HuH-7 (cell line): Measurements from ENCODE around the gene GOLGA6L7.
"Not testable (repeated sequence)": the region's sequence is repeated elsewhere in the genome, so short reads cannot be mapped to it uniquely, and the experiment has no call there.

Experiments
- DNase-seq: peaks from one replicate; pipeline ENCODE4 v3.0.0; 2011; ENCODE audit warnings: low spot score

GOLGA6L7 gene

DNA sequence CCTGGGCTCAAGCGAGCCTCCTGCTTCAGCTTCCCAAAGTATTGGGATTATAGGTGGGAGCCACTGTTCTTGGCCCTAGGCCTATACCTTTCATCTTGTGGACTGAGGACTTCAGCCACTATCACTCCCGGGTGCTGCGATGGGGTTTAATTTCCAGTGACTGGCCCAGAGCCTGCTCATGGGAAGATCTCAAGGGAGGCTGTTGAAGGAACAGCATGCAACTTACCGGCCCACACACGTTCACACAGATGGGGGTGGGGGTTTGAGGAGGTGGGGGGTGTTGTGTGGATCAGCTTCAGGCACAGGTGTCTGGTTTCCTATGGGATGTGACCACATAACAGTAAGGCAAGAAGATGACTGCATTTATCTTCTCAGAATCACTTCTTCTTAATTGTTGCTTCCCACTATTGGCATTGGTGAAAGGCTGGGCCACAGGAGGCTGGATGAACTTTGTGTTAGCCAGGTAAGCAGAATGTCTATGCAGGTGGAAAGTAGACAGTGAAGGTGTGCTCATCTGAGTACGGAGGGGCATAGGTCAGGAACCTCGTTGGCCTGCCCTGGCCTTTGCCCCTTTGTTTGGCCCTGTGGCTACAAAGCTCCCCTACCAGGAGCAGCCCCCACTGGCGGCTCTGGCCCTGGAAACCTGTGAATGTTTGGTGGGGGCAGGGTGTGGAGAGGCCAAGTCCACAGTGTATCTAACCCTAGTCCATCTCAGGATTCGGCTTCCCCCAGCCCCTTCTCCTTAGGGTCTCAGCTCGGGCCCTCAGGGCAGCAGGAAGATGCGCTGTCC lies 35.9 kb upstream of the GOLGA6L7 start:
- no peak for DNase-seq

- no peak for DNase-seq
Measured at GRCh38 chr15:28881600-28881999, 33.2 kb upstream of the GOLGA6L7 start.

GRCh38 chr15:28881170-28881569 lies 32.7 kb upstream of the GOLGA6L7 start:
- no peak for DNase-seq

DNA sequence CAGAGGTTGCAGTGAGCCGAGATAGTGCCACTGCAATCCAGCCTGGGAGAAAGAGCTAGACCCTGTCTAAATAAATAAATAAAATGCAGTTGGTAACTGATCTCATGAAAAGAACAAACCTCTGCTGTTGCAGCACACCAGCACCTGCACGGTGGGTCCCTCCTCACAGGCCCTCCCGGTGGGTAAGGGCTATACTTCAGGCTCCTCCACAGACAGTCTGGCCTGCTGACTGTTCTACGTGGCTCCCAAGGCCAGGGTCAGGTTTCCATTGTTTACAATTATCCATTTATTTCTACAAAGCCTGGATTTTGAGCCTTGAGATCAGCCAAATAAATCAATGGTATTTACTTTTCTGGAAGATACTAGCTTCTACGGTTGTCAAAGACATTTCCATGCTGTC lies 32.2 kb upstream of the GOLGA6L7 start:
- no peak for DNase-seq

DNA sequence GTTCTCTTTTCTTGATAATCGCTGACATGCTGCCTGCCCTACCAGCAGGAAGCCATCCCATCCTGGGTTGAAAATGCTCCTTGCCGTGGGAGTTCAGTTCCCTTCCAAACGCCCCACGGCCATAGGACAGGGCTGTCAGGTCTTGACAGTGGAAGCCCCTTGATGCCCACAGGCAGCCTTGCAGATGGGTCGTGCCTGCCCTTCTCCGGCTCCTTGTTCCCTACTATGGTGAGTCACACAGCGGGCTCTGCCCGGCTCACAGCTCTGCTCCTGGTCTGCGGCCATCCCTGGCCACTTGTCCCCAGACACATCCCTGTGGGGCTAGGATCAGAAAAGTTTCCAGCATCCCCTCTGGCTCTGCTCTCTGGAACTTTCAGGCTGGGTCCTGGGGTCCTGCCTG lies 31.1 kb upstream of the GOLGA6L7 start:
- DNase-seq, result no peak

GRCh38 chr15:28878209-28878608 lies 29.8 kb upstream of the GOLGA6L7 start:
- DNase-seq, result no peak

DNA sequence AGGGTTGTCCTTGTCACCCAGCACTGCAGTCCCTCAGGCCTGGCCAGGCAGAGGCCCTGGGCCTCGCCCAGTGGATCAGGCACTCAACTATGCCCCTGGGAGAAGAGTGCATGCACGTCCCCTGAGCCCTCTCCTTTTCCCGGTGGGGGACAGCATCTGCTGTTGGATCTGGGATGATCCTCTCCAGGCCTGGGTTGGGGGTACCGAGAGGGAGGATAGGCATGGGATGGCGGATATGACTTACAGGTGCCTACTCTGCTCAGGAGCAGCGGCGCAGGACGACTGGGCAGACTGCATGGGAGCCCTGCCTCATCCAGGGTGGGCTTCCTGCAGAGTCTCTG lies 28.4 kb upstream of the GOLGA6L7 start:
- DNase-seq, result no peak

GRCh38 chr15:28876131-28876844 lies 27.8 kb upstream of the GOLGA6L7 start:
- DNase-seq, result no peak

- DNase-seq, result no peak
Measured at GRCh38 chr15:28875461-28876000, 27.1 kb upstream of the GOLGA6L7 start.

DNA sequence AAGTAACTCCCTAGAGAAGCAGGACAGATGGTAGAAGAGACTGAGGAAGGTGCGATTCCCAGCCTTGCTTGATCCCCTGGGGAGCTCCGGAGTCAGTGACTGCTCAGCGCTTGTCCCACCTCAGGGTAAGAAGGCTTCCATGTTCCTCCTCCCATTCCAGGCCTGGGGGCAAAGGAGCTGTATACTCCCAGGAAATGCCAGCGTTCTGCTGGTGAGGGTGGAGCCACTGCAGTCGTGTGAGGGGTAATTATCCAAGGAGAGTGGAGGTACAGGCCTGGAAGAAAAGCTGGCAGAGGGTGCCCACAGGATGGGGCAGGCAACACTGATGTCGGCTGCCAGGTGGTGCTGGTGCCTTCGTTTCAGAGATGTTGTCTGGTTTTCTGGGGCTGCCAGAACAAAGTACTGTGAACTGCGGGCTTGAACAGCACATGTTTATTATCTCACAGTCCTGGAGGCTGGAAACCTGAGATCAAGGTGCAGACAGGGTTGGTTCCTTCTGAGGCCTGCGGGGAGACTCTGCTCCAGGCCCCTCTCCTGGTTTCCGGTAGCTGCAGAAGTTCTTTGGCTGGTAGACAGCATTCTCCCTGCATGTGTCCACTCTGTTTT lies 25.2 kb upstream of the GOLGA6L7 start:
- no peak for DNase-seq

GRCh38 chr15:28873006-28873405 lies 24.6 kb upstream of the GOLGA6L7 start:
- no peak for DNase-seq

- no peak for DNase-seq
Measured at GRCh38 chr15:28871168-28871567, 22.7 kb upstream of the GOLGA6L7 start.

GRCh38 chr15:28868744-28869345 lies 20.4 kb upstream of the GOLGA6L7 start:
- no peak for DNase-seq

DNA sequence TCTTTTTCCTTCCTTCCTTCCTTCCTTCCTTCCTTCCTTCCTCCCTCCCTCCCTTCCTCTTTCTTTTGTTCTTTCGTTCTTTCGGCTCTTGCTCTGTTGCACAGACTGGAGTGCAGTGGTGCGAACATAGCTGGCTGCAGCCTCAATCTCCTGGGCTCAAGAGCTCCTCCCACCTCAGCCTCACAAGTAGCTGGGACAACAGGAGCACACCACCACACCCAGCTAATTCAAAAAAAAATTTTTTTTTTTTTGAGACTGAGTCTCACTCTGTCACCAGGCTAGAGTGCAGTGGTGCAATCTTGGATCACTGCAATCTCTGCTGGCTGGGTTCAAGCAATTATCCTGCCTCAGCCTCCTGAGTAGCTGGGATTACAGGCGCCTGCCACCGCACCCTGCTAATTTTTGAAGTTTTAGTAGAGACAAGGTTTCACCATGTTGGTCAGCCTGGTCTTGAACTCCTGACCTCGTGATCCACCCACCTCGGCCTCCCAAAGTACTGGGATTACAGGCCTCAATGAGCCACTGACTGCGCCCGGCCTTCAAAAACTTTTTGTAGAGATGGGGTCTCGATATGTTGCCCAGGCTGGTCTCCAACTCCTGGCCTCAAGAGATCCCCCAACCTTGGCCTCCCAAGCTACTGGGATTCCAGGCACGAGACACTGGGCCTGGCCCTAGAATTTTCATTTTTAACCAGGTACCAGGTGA lies 13.3 kb upstream of the GOLGA6L7 start:
- not testable (repeated sequence) for DNase-seq

DNA sequence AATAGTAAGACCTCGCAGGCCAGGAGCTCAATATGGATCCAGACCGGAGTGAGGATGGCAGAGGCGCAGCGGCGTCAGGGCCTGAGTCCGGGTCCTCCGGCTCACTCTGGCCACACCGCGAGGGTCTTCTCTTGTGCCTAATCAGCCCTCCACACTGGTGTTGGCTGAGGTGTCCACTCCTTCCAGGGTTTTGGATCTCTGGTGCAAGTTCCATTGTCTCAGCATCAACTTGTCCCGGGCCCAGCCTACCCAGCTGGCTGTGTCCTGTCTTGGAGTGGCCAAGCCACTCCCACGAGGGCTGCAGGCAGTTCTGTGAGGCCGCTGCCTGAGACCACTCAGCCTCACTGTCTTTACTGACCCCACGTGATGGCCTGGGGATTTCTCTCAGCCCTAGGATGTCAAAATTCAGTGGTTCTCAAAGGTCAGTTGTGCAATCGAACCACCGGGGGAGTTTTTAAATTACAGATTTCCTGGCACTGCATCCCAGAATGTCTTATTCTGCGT lies 12.6 kb upstream of the GOLGA6L7 start:
- DNase-seq, result no peak

GRCh38 chr15:28854578-28854977 lies 6.1 kb upstream of the GOLGA6L7 start:
- not testable (repeated sequence) for DNase-seq

DNA sequence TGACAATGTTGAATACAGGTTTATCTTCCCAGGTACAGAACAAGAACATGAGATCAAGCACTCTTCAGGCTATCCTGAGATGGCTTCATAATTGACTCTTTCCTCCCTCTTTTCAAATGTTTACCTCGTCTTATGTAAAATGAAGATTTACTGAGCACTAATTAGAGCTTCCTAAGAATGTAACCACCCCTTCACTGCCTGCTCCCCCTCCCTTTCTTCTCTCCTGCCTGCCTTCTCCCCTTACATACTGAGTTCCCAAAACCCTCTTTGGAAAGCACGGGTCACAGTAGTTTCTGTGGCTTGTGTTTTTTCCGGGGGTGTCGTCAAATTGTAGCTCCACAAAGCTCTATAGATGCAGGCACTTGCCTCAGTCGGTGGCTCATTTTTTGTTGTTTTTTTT lies 5.2 kb upstream of the GOLGA6L7 start:
- DNase-seq, result not testable (repeated sequence)

GRCh38 chr15:28849766-28850165 lies 1.3 kb upstream of the GOLGA6L7 start:
- DNase-seq, result not testable (repeated sequence)

- not testable (repeated sequence) for DNase-seq
Measured at GRCh38 chr15:28849271-28849670, 827 bp upstream of the GOLGA6L7 start.

GRCh38 chr15:28847959-28848358 lies 485 bp downstream of the GOLGA6L7 start:
- DNase-seq, result not testable (repeated sequence)

DNA sequence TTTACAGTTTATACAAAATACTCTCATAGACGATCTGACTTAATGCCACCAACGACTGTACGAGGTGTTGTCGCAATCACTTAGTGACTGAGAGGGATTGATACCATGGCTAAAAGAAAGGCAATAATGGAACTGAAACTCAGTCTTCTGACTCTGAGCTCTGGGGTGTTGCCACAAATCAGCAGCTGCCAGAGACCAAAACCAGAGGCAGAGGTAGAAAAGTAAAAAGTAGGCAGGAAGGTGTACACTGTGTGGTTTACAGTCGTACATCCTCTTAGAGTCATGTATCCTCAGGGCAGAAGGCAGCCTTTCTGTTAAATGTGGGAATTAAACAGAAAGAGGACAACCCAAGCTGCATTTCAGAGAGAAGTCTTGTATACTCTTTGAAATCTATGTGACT lies 1.2 kb downstream of the GOLGA6L7 start:
- DNase-seq, result not testable (repeated sequence)

DNA sequence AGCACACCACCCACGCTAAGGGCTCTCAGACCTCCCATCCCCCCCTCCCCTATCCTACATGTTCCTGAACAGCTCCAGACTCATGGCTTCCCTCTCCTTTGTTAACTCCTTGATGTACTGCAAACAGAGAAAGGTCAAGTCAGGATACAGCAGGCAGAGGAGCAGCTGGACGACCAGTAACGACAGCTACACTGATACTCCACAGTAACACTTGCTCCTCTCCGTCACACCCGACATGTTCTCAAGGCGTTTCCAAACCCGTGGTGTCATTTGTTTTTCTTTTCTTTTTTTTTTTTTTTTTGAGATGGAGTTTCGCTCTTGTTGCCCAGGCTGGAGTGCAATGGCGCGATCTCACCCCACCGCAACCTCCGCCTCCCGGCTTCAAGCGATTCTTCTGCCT lies 4.3 kb downstream of the GOLGA6L7 start:
- not testable (repeated sequence) for DNase-seq
